T-cell (primary cell): ENCODE data around the gene GPD2. TPM values are rescaled to one million over a fixed set of nuclear protein-coding genes. Genes with fewer than 3 reads are reported as not detected.

Experiments used
- ATAC-seq, 4 experiments: fragments of 200-7000 bp in 3 of 4; fragments of 150-1000 bp in 1 of 4; cut with Tn5 transposase; replicated peaks in 1 of 4; 1 replicate in 3 of 4; 2 replicates in 1 of 4; pipeline ENCODE4 v1.10.0; 2021; ENCODE audit warnings: moderate library complexity in 3 of 4, mild to moderate bottlenecking in 2 of 4, moderate number of reproducible peaks in 1 of 4
- CTCF ChIA-PET, 2 donors: fragments of 300-600 bp; sonication (Branson Sonifier 250); formaldehyde crosslinking; loops; one replicate each; lab custom pipeline; 2022; ENCODE audit warnings: antibody characterized with exemption in 2 of 2; lab: Charles Lee
- POLR2A ChIA-PET, 2 donors: fragments of 300-600 bp; sonication (Branson Sonifier 250); formaldehyde crosslinking; loops; one replicate each; lab custom pipeline; 2022; ENCODE audit warnings: antibody characterized with exemption in 2 of 2; lab: Charles Lee
- DNase-seq, 35 experiments: peaks; one replicate each; pipeline versions ENCODE4 v3.0.0 to v3.0.0-alpha.2; 2013 to 2023
- H3K27ac ChIP-seq: one replicate; pipeline ENCODE4 v1.5.1; 2013; ENCODE audit warnings: low read length
- H3K27me3 ChIP-seq, 2 experiments: replicated peaks in 1 of 2; 1 replicate in 1 of 2; 2 replicates in 1 of 2; pipeline versions ENCODE4 v1.6.1 to v1.7.0; 2013; ENCODE audit warnings: low read length in 1 of 2, mixed read lengths in 1 of 2; ENCODE audit not compliant: control insufficient read depth in 2 of 2, insufficient read depth in 2 of 2; ENCODE audit errors: extremely low read depth in 1 of 2
- H3K36me3 ChIP-seq, 2 donors: 1 replicate in 1 of 2; 2 replicates in 1 of 2; pipeline versions ENCODE4 v1.6.1 to v1.7.0; 2013; ENCODE audit warnings: low read length in 1 of 2; ENCODE audit not compliant: control insufficient read depth in 2 of 2, insufficient read depth in 1 of 2; ENCODE audit errors: extremely low read depth in 1 of 2
- H3K4me1 ChIP-seq, 2 experiments: 1 replicate in 1 of 2; 2 replicates in 1 of 2; pipeline versions ENCODE4 v1.6.1 to v1.7.0; 2013; ENCODE audit warnings: low read length in 2 of 2, mixed read lengths in 1 of 2; ENCODE audit not compliant: insufficient read depth in 2 of 2, control insufficient read depth in 1 of 2; ENCODE audit errors: extremely low read depth in 1 of 2
- H3K4me3 ChIP-seq, 2 donors: 1 replicate in 1 of 2; 2 replicates in 1 of 2; pipeline versions ENCODE4 v1.5.1 to v1.7.0; 2013; ENCODE audit warnings: mild to moderate bottlenecking in 2 of 2, low read length in 1 of 2, moderate library complexity in 1 of 2; ENCODE audit not compliant: control insufficient read depth in 1 of 2; ENCODE audit errors: extremely low read depth in 1 of 2
- H3K9me3 ChIP-seq: 2 replicates; pipeline ENCODE4 v1.7.0; 2013
- H3K27ac Mint-ChIP-seq, 2 donors: one replicate each; pipeline ENCODE4 v1.8.0; 2020 to 2021; ENCODE audit warnings: mild to moderate bottlenecking in 2 of 2, mixed read lengths in 2 of 2
- H3K27me3 Mint-ChIP-seq, 2 donors: one replicate each; pipeline ENCODE4 v1.8.0; 2021 to 2022; ENCODE audit warnings: mixed read lengths in 2 of 2
- H3K36me3 Mint-ChIP-seq: one replicate; pipeline ENCODE4 v1.8.0; 2021; ENCODE audit warnings: mixed read lengths
- H3K4me1 Mint-ChIP-seq, 3 donors: one replicate each; pipeline ENCODE4 v1.8.0; 2020 to 2022; ENCODE audit warnings: mixed read lengths in 3 of 3, mild to moderate bottlenecking in 1 of 3
- H3K4me3 Mint-ChIP-seq, 3 donors: one replicate each; pipeline ENCODE4 v1.8.0; 2020 to 2022; ENCODE audit warnings: mild to moderate bottlenecking in 3 of 3, mixed read lengths in 3 of 3, moderate library complexity in 3 of 3
- H3K9me3 Mint-ChIP-seq, 3 donors: one replicate each; pipeline ENCODE4 v1.8.0; 2020 to 2022; ENCODE audit warnings: mixed read lengths in 3 of 3
- WGBS: methylation state at CpG from one replicate; pipeline ENCODE4 v1.1.5; 2013; ENCODE audit warnings: missing lambda C conversion rate; ENCODE audit not compliant: insufficient coverage; 5-methylcytosine and 5-hydroxymethylcytosine counted together
- total RNA-seq, 35 experiments: library from RNA in 6 of 35; stranded (reverse) in 6 of 35; fragments of 120-200 nt in 1 of 35; gene quantifications; one replicate each; pipeline versions ENCODE4 v1.2.1 to v1.2.4 and lab custom pipeline; 2013 to 2026

GPD2 gene
- total RNA-seq (10 to 100 TPM in 3 of 5 donors, 1 to 10 TPM in 2; 9.2 to 12.8 (median 10.5) TPM), total RNA-seq (lab: John Stamatoyannopoulos, UW) (16.8 to 66.6 (median 26.5) reads per million in 29 experiments)
- total RNA-seq (2013): 22.4 TPM

DNA sequence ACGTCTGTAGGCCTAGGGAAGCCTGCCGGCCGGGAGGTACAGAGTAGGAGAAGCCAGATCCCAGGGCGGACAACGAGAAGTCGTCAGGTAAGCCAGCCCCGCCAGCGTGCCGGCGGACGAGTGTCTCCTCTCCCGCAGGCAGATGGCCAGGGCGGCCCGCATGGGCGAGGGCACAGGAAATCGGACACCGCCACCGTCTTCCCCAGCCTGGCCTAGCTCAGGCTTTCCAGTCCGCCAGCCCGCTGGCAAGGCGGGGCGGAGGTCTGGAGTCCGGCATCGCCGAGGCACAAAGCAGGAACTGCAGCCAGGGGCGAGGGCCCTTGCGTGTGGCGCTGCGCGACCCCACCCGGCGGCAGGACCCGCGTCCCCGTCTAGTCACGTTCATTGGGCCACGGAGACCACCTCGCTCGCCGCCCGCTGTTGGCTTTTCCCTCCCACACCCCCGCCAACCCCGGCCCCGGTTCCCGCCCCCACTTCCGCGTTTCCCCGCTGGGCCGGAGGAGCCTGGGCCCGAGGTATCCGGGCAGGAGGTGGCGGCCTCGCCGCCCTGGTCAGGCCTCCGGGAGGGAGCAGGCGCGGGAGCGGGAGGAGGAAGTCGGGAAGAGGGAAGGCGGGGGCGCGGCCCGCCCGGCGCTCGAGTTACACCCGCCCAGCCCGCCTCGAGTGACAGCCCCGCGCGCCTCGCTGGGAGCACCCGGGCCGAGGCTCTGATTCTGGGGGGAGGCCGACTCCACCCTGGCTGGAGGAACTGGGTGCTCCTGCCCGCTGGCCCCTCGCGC lies at the start of gene GPD2:
GPD2 (plus strand) TSS at position 662 of the 779 bp plus-strand sequence. CDS start 39,727 bp downstream, outside the sequence.
- Histone ChIP-seq H3K4me3 (peak within 1 kb of the TSS; percentile 80 to 87), H3K27ac (peak within 1 kb of the TSS; percentile 78), H3K36me3 (no peaks in the 10 kb centered on the region), H3K9me3 (no peaks in the 10 kb centered on the region), H3K27me3 (no peaks in the 10 kb centered on the region), H3K4me1 (peaks cover 13 to 20% of the 10 kb centered on the region in 2 experiments)
- Mint-ChIP-seq H3K9me3 (no peaks in the 10 kb centered on the region), H3K27me3 (no peaks in the 10 kb centered on the region), H3K27ac (peak within 1 kb of the TSS; percentile 94 to 95), H3K4me3 (peak within 1 kb of the TSS; percentile 89 to 97 (median 95)), H3K4me1 (peaks cover 35 to 42% (median 38%) of the 10 kb centered on the region in 3 donors), H3K36me3 (peaks cover 3% of the 10 kb centered on the region)
- ChIA-PET POLR2A (interaction anchor here (0.5 to 1.6 kb wide), 3 partner anchors 12 to 36 kb away, joined by 3 to 4 read pairs (median 4); no protein-coding TSS in a partner anchor), CTCF (interaction anchor here in 1 of 2 donors (0.6 kb wide), 1 partner anchor 1026 kb away, joined by 3 read pairs; no protein-coding TSS in a partner anchor)
- DNase-seq (peak in 34 of 35 experiments; percentile 31 to 68 (median 46)), ATAC-seq (peak; percentile 66 to 72 (median 70))
- 3% methylated on average over 61 of the region's 79 CpGs for WGBS

DNA sequence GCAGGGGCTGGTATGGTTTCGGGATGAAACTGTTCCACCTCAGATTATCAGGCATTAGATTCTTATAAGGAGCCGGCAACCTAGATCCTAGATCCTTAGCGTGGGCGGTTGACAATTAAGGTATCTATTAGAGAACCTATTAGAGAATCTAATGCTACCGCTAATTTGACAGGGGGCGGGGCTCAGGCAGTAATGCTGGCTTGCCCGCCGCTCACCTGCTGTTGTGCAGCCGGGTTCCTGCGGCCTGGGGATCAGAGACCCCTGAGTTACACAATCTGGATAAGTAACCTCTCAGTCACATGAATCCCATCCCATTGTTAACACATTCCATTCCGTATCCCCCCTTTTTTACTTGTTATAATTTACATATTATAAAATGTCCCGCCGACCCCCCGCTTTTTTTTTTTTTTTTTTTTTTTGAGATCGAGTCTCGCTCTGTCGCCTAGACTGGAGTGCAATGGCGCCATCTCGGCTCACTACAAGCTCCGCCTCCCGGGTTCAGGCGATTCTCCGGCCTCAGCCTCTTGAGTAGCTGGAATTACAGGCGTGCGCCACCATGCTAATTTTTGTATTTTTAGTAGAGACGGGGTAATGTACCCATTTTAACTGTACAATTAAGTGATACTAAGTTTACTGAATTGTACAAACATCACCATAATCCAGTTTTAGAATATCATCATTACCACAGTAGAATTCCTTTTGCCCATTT lies 42.0 kb upstream of the GPD2 start:
- Histone ChIP-seq H3K4me3 (no peak overlapping the region), H3K36me3 (no peaks in the 10 kb centered on the region), H3K9me3 (no peaks in the 10 kb centered on the region), H3K27me3 (peaks cover 0 to 2% of the 10 kb centered on the region in 2 experiments), H3K4me1 (peaks cover under 1 to 3% of the 10 kb centered on the region in 2 experiments), H3K27ac (no peak overlapping the region)
- peaks cover 0 to 2% of the 10 kb centered on the region in 2 donors for H3K27me3 Mint-ChIP-seq
- H3K4me1 Mint-ChIP-seq: peaks cover 11 to 13% (median 13%) of the 10 kb centered on the region in 3 donors
- POLR2A ChIA-PET: interaction anchor here (0.6 to 0.7 kb wide), 6 partner anchors 36 to 118 kb away, joined by 4 to 12 read pairs (median 8); no protein-coding TSS in a partner anchor
- no peaks in the 10 kb centered on the region for H3K36me3 Mint-ChIP-seq
- ATAC-seq (no peak), DNase-seq (no peak)
- H3K27ac Mint-ChIP-seq: no peak overlapping the region
- no peak overlapping the region for H3K4me3 Mint-ChIP-seq
- WGBS: 88% methylated on average over 7 of the region's 26 CpGs
- CTCF ChIA-PET: interaction anchor here (0.6 to 0.8 kb wide), 3 partner anchors 30 to 132 kb away, joined by 3 to 4 read pairs (median 3); no protein-coding TSS in a partner anchor
- H3K9me3 Mint-ChIP-seq: no peaks in the 10 kb centered on the region

DNA sequence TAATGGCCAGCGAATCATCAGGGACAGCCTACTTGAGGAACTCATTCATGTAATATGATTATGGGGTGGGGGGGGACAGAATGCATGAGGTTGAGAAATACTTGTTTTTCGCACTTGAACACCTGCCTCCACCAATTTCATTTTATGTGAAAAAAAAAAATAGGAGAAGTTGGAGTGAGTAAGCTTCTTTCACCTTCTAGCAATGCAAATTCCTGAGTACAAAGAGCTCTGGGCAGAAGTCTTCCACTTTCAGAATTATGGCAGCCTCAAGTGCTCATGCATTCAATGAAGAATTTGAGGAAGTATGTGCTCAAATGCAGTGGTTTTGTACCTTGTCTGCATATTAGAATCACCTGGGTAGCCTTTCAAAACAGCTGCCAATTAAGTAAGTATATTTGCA lies 40.1 kb upstream of the GPD2 start:
- Mint-ChIP-seq H3K27ac (no peak overlapping the region), H3K4me3 (no peak overlapping the region), H3K4me1 (peaks cover 22 to 32% (median 24%) of the 10 kb centered on the region in 3 donors), H3K36me3 (no peaks in the 10 kb centered on the region), H3K9me3 (no peaks in the 10 kb centered on the region), H3K27me3 (peaks cover 0 to 4% of the 10 kb centered on the region in 2 donors)
- ChIA-PET CTCF (interaction anchor here in 1 of 2 donors (0.6 kb wide), 1 partner anchor 1019 kb away, joined by 3 read pairs; no protein-coding TSS in a partner anchor), POLR2A (no interaction called here)
- ATAC-seq (no peak), DNase-seq (no peak)
- Histone ChIP-seq H3K27ac (no peak overlapping the region), H3K4me1 (peaks cover 8 to 11% of the 10 kb centered on the region in 2 experiments), H3K27me3 (peaks cover 0 to 2% of the 10 kb centered on the region in 2 experiments), H3K36me3 (no peaks in the 10 kb centered on the region), H3K9me3 (no peaks in the 10 kb centered on the region), H3K4me3 (no peak overlapping the region)
- WGBS: no CpG with 5 or more reads among the region's 2 CpGs

DNA sequence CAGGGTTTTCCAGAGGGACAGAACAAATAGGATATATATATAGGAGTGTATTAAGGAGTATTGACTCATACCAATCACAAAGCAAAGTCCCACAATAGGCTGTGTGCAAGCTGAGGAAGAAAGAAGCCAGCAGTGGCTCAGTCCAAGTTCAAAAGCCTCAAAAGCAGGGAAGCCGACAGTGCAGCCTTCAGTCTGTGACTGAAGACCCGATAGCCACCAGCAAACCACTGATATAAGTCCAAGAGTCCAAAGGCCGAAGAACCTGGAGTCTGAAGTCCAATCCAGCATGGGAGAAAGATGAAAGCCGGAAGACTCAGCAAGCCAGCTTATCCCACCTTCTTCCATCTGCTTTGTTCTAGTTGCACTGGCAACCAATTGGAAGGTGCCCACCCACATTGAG lies 39.0 kb upstream of the GPD2 start:
- ChIA-PET POLR2A (no interaction called here), CTCF (no interaction called here)
- peaks cover 8 to 11% of the 10 kb centered on the region in 2 experiments for H3K4me1 ChIP-seq
- no peak overlapping the region for H3K4me3 Mint-ChIP-seq
- no peak for ATAC-seq
- H3K4me1 Mint-ChIP-seq: peaks cover 24 to 38% (median 28%) of the 10 kb centered on the region in 3 donors
- H3K27me3 Mint-ChIP-seq: peaks cover 0 to 4% of the 10 kb centered on the region in 2 donors
- no peaks in the 10 kb centered on the region for H3K9me3 ChIP-seq
- no peaks in the 10 kb centered on the region for H3K36me3 Mint-ChIP-seq
- no peak overlapping the region for H3K4me3 ChIP-seq
- H3K27ac Mint-ChIP-seq: no peak overlapping the region
- H3K27me3 ChIP-seq: peaks cover 0 to 2% of the 10 kb centered on the region in 2 experiments
- H3K27ac ChIP-seq: no peak overlapping the region
- H3K9me3 Mint-ChIP-seq: no peaks in the 10 kb centered on the region
- no peaks in the 10 kb centered on the region for H3K36me3 ChIP-seq
- DNase-seq: no peak
- 100% methylated on average over 4 of the region's 4 CpGs for WGBS

DNA sequence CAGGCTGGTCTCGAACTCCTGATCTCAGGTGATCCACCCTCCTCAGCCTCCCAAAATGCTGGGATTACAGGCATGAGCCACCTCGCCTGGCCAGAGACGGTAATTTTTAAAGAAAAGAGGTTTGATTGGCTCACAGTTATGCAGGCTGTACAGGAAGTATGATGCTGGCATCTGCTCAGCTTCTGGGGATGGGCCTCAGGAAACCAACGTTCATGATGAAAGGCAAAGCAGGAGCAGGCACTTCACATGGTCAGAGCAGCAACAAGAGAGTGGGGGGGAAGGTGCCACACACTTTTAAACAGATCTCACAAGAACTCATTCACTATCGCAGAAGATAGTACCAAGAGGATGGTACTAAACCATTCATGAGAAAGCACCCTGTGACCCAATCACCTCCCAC lies 38.0 kb upstream of the GPD2 start:
- ATAC-seq: no peak
- H3K36me3 ChIP-seq: no peaks in the 10 kb centered on the region
- H3K4me3 ChIP-seq: no peak overlapping the region
- H3K27ac Mint-ChIP-seq: peak overlapping the region in 1 of 2 donors; percentile 69
- ChIA-PET POLR2A (no interaction called here), CTCF (no interaction called here)
- DNase-seq: no peak
- H3K27me3 ChIP-seq: peaks cover 0 to 2% of the 10 kb centered on the region in 2 experiments
- no peaks in the 10 kb centered on the region for H3K9me3 Mint-ChIP-seq
- H3K4me1 ChIP-seq: peaks cover 8 to 11% of the 10 kb centered on the region in 2 experiments
- peaks cover 24 to 38% (median 28%) of the 10 kb centered on the region in 3 donors for H3K4me1 Mint-ChIP-seq
- no peaks in the 10 kb centered on the region for H3K9me3 ChIP-seq
- WGBS: 100% methylated on average over 1 of the region's 5 CpGs
- no peaks in the 10 kb centered on the region for H3K36me3 Mint-ChIP-seq
- H3K4me3 Mint-ChIP-seq: no peak overlapping the region
- peaks cover 0 to 4% of the 10 kb centered on the region in 2 donors for H3K27me3 Mint-ChIP-seq
- no peak overlapping the region for H3K27ac ChIP-seq
